H1 (cell line): Measurements from ENCODE around the gene PARD3. TPM values are rescaled to one million over a fixed set of nuclear protein-coding genes. Genes with fewer than 3 reads are reported as not detected.

ENCODE experiments used
- CTCF ChIA-PET: fragments of 300-600 bp; sonication (Branson Sonifier 250); formaldehyde crosslinking; loops from one replicate; lab custom pipeline; 2021; ENCODE audit not compliant: partially characterized antibody; lab: Charles Lee
- POLR2A ChIA-PET: fragments of 300-600 bp; sonication (Branson Sonifier 250); formaldehyde crosslinking; loops from one replicate; lab custom pipeline; 2021; ENCODE audit warnings: inconsistent platforms; ENCODE audit not compliant: partially characterized antibody; lab: Charles Lee
- DNase-seq, 2 experiments: peaks; one replicate each; pipeline versions ENCODE4 v3.0.0 to v3.0.0-alpha.2; 2010 to 2022; ENCODE audit warnings: low spot score in 2 of 2, low read depth in 1 of 2, mixed read lengths in 1 of 2
- FAIRE-seq: peaks from 2 replicates; lab custom pipeline; 2011; peaks lifted over from hg19 to GRCh38; lab: Jason Lieb, UNC
- H2AFZ ChIP-seq: 2 replicates; pipeline ENCODE4 v1.8.1; 2012; ENCODE audit warnings: low read length, inconsistent platforms
- H2AK5ac ChIP-seq: 2 replicates; pipeline ENCODE4 v1.6.1; 2013; ENCODE audit warnings: low read depth, low read length
- H2BK120ac ChIP-seq: replicated peaks from 2 replicates; pipeline ENCODE3; 2013; ENCODE audit warnings: low read depth, low read length, inconsistent platforms
- H2BK12ac ChIP-seq: 2 replicates; pipeline ENCODE4 v1.6.1; 2013; ENCODE audit warnings: low read depth, low read length
- H2BK15ac ChIP-seq: 2 replicates; pipeline ENCODE4 v1.6.1; 2013; ENCODE audit warnings: low read length
- H2BK20ac ChIP-seq: 2 replicates; pipeline ENCODE4 v1.6.1; 2013; ENCODE audit warnings: low read length
- H2BK5ac ChIP-seq: 2 replicates; pipeline ENCODE4 v1.6.1; 2013; ENCODE audit warnings: low read depth, low read length
- H3K14ac ChIP-seq: 2 replicates; pipeline ENCODE4 v1.6.1; 2013; ENCODE audit warnings: inconsistent platforms; ENCODE audit not compliant: insufficient read length
- H3K18ac ChIP-seq: 2 replicates; pipeline ENCODE4 v1.6.1; 2013; ENCODE audit warnings: low read length; ENCODE audit errors: extremely low read depth
- H3K23ac ChIP-seq: 2 replicates; pipeline ENCODE4 v1.6.1; 2013; ENCODE audit warnings: inconsistent platforms; ENCODE audit not compliant: insufficient read length
- H3K23me2 ChIP-seq: 2 replicates; pipeline ENCODE4 v1.6.1; 2013; ENCODE audit warnings: low read depth, low read length
- H3K27ac ChIP-seq: 2 replicates; pipeline ENCODE4 v1.6.1; 2011; ENCODE audit warnings: low read depth, low read length, inconsistent platforms
- H3K27me3 ChIP-seq, 4 experiments: replicated peaks in 1 of 4; 1 replicate in 1 of 4; 2 replicates in 3 of 4; pipeline versions ENCODE4 v1.6.1 to v1.8.1; 2011 to 2013; ENCODE audit warnings: low read length in 3 of 4, mild to moderate bottlenecking in 3 of 4, inconsistent platforms in 2 of 4, mixed read lengths in 2 of 4, moderate library complexity in 1 of 4; ENCODE audit not compliant: control insufficient read depth in 3 of 4, insufficient read depth in 3 of 4; ENCODE audit errors: extremely low read depth in 1 of 4
- H3K36me3 ChIP-seq, 4 experiments: 2 replicates each; pipeline versions ENCODE4 v1.6.1 to v1.8.1; 2011 to 2013; ENCODE audit warnings: mild to moderate bottlenecking in 4 of 4, low read length in 3 of 4, moderate library complexity in 2 of 4, control low read depth in 1 of 4, inconsistent platforms in 1 of 4; ENCODE audit not compliant: insufficient read depth in 4 of 4, control insufficient read depth in 2 of 4
- H3K4ac ChIP-seq: replicated peaks from 2 replicates; pipeline ENCODE3; 2013; ENCODE audit warnings: low read length, low read depth, mixed read lengths, inconsistent platforms; ENCODE audit not compliant: insufficient read length
- H3K4me1 ChIP-seq, 4 experiments: replicated peaks in 1 of 4; 1 replicate in 1 of 4; 2 replicates in 3 of 4; pipeline versions ENCODE4 v1.6.1 to v1.8.1; 2011 to 2013; ENCODE audit warnings: low read length in 3 of 4, inconsistent platforms in 2 of 4, mixed read lengths in 1 of 4; ENCODE audit not compliant: insufficient read depth in 4 of 4, control insufficient read depth in 3 of 4
- H3K4me2 ChIP-seq, 2 experiments: 2 replicates each; pipeline versions ENCODE4 v1.6.1 to v1.8.1; 2011 to 2013; ENCODE audit warnings: low read depth in 2 of 2, low read length in 2 of 2, control low read depth in 1 of 2, inconsistent platforms in 1 of 2, mild to moderate bottlenecking in 1 of 2; ENCODE audit not compliant: insufficient read depth in 1 of 2
- H3K4me3 ChIP-seq, 4 experiments: fragments of 200-600, 300-600 bp in 1 of 4; sonication (generic), shearing (Covaris generic), sonication (Bioruptor Twin) in 1 of 4; 2 replicates each; pipeline versions ENCODE4 v1.5.1 to v1.8.1; 2011 to 2016; ENCODE audit warnings: low read length in 4 of 4, low read depth in 3 of 4, control low read depth in 2 of 4, inconsistent platforms in 2 of 4, mild to moderate bottlenecking in 2 of 4, mixed read lengths in 1 of 4, moderate library complexity in 1 of 4; ENCODE audit not compliant: insufficient read depth in 2 of 4; ENCODE audit errors: extremely low read depth in 1 of 4
- H3K56ac ChIP-seq: replicated peaks from 2 replicates; pipeline ENCODE3; 2013; ENCODE audit warnings: low read depth, mild to moderate bottlenecking, mixed read lengths, low read length, inconsistent platforms; ENCODE audit not compliant: insufficient read length
- H3K79me1 ChIP-seq: 2 replicates; pipeline ENCODE4 v1.6.1; 2013; ENCODE audit warnings: low read depth, low read length, control low read depth
- H3K79me2 ChIP-seq, 2 experiments: 2 replicates each; pipeline versions ENCODE4 v1.6.1 to v1.8.1; 2012 to 2013; ENCODE audit warnings: low read length in 2 of 2, mild to moderate bottlenecking in 2 of 2, inconsistent platforms in 1 of 2; ENCODE audit not compliant: insufficient read depth in 2 of 2, control insufficient read depth in 1 of 2
- H3K9ac ChIP-seq, 4 experiments: replicated peaks in 1 of 4; 1 replicate in 1 of 4; 2 replicates in 3 of 4; pipeline versions ENCODE4 v1.6.1 to v1.8.1; 2011 to 2013; ENCODE audit warnings: low read depth in 3 of 4, low read length in 3 of 4, control low read depth in 2 of 4, mild to moderate bottlenecking in 2 of 4, moderate library complexity in 2 of 4, inconsistent platforms in 1 of 4; ENCODE audit errors: extremely low read depth in 1 of 4
- H3K9me3 ChIP-seq, 2 experiments: 2 replicates each; pipeline versions ENCODE4 v1.6.1 to v1.8.1; 2012 to 2013; ENCODE audit warnings: mild to moderate bottlenecking in 2 of 2, moderate library complexity in 2 of 2, control low read depth in 1 of 2, inconsistent platforms in 1 of 2, low read depth in 1 of 2, low read length in 1 of 2, mixed read lengths in 1 of 2; ENCODE audit not compliant: insufficient read depth in 2 of 2
- H4K20me1 ChIP-seq, 2 experiments: replicated peaks in 1 of 2; 2 replicates each; pipeline versions ENCODE3 to v1.8.1; 2011 to 2013; ENCODE audit warnings: inconsistent platforms in 2 of 2, low read length in 2 of 2, mild to moderate bottlenecking in 1 of 2; ENCODE audit not compliant: insufficient read depth in 2 of 2, control insufficient read depth in 1 of 2
- H4K5ac ChIP-seq: 2 replicates; pipeline ENCODE4 v1.6.1; 2013; ENCODE audit warnings: low read length, low read depth, mixed read lengths, inconsistent platforms; ENCODE audit not compliant: insufficient read length
- H4K8ac ChIP-seq: 2 replicates; pipeline ENCODE4 v1.8.0; 2013; ENCODE audit warnings: mild to moderate bottlenecking, moderate library complexity, low read length, inconsistent platforms; ENCODE audit not compliant: insufficient read depth; ENCODE audit errors: extremely low read depth
- H4K91ac ChIP-seq: replicated peaks from 2 replicates; pipeline ENCODE3; 2013; ENCODE audit warnings: low read length, mixed read lengths, inconsistent platforms; ENCODE audit not compliant: insufficient read length
- CHD1 ChIP-seq: IDR thresholded peaks from 2 replicates; pipeline ENCODE4 v1.6.1; 2012; ENCODE audit warnings: low read depth, low read length, improper control_type of control experiment
- CREB1 ChIP-seq: IDR thresholded peaks from 2 replicates; pipeline ENCODE4 v1.6.1; 2012; ENCODE audit warnings: inconsistent platforms
- EP300 ChIP-seq, 2 experiments: IDR thresholded peaks; 1 replicate in 1 of 2; 2 replicates in 1 of 2; pipeline ENCODE4 v1.6.1; 2011 to 2012; ENCODE audit warnings: low read depth in 2 of 2, low read length in 2 of 2, mild to moderate bottlenecking in 2 of 2, borderline replicate concordance in 1 of 2, inconsistent platforms in 1 of 2, moderate library complexity in 1 of 2
- GABPA ChIP-seq: IDR thresholded peaks from 2 replicates; pipeline ENCODE4 v1.6.1; 2011; ENCODE audit warnings: mild to moderate bottlenecking, low read length, moderate library complexity, borderline replicate concordance; ENCODE audit not compliant: insufficient read depth
- JUN ChIP-seq: IDR thresholded peaks from 2 replicates; pipeline ENCODE4 v1.6.1; 2011; ENCODE audit warnings: low read depth, mild to moderate bottlenecking, improper control_type of control experiment, low read length
- NANOG ChIP-seq: IDR thresholded peaks from 2 replicates; pipeline ENCODE4 v1.6.1; 2011; ENCODE audit warnings: low read length, low read depth, mild to moderate bottlenecking, inconsistent platforms; ENCODE audit not compliant: insufficient read depth, poor library complexity, severe bottlenecking
- NRF1 ChIP-seq: IDR thresholded peaks from 2 replicates; pipeline ENCODE4 v1.6.1; 2011; ENCODE audit warnings: mild to moderate bottlenecking, low read depth, low read length, improper control_type of control experiment
- SAP30 ChIP-seq: fragments of 300-600 bp; sonication (generic); IDR thresholded peaks from 2 replicates; pipeline ENCODE4 v1.7.1; 2012; ENCODE audit warnings: low read length, moderate library complexity, mild to moderate bottlenecking, inconsistent platforms; ENCODE audit not compliant: insufficient read depth, insufficient replicate concordance
- SIN3A ChIP-seq, 2 experiments: IDR thresholded peaks in 1 of 2; conservative IDR thresholded peaks in 1 of 2; 2 replicates each; pipeline ENCODE4 v1.6.1; 2011 to 2012; ENCODE audit warnings: low read length in 2 of 2, improper control_type of control experiment in 1 of 2, low read depth in 1 of 2, mild to moderate bottlenecking in 1 of 2
- SIX5 ChIP-seq: IDR thresholded peaks from 2 replicates; pipeline ENCODE4 v1.6.1; 2011; ENCODE audit warnings: mild to moderate bottlenecking, low read depth, low read length
- TAF1 ChIP-seq: IDR thresholded peaks from 2 replicates; pipeline ENCODE4 v1.6.1; 2011; ENCODE audit warnings: mild to moderate bottlenecking, low read depth, low read length
- TAF7 ChIP-seq: optimal IDR thresholded peaks from 2 replicates; pipeline ENCODE3; 2011; ENCODE audit warnings: low read depth, mild to moderate bottlenecking, inconsistent platforms, low read length, moderate library complexity, borderline replicate concordance
- WGBS, 2 experiments: shearing (Covaris generic) in 1 of 2; methylation state at CpG; one replicate each; pipeline versions ENCODE4 v1.1.6 to v1.1.7; 2013 to 2015; ENCODE audit warnings: low lambda C conversion rate in 2 of 2, mixed read lengths in 2 of 2, inconsistent platforms in 1 of 2, low coverage in 1 of 2, missing lambda C conversion rate in 1 of 2; ENCODE audit not compliant: insufficient replicate concordance in 2 of 2, insufficient coverage in 1 of 2, insufficient read length in 1 of 2; ENCODE audit errors: extremely low coverage in 1 of 2, missing lambda C conversion rate in 1 of 2; 5-methylcytosine and 5-hydroxymethylcytosine counted together
- polyA plus RNA-seq, 7 experiments: library from polyadenylated mRNA; depleted of rRNA in 3 of 7; stranded (reverse) in 5 of 7; unstranded in 2 of 7; fragments of >200 nt in 5 of 7; fragments of 200-250 nt in 2 of 7; gene quantifications; 1 replicate in 5 of 7; 2 replicates in 1 of 7; 4 replicates in 1 of 7; pipeline versions ENCODE4 v1.2.1 to v1.2.3, GENCODE V29; 2011 to 2013; ENCODE audit warnings: missing spikeins in 2 of 7, mixed read lengths in 2 of 7
- total RNA-seq: library from RNA; stranded (reverse); fragmentation: NEBNext Ultra II Directional; extraction: Animal tissue kit (Norgen Biotek cat#: 25700); gene quantifications from 2 replicates; pipeline ENCODE4 v1.2.1, GENCODE V29; 2021

PARD3 gene
- total and polyA plus RNA-seq, 2 of the 8 experiments (the other 6 are each of a cell fraction or from before 2014, with no cell fraction given): 19.7 to 49.1 TPM

DNA sequence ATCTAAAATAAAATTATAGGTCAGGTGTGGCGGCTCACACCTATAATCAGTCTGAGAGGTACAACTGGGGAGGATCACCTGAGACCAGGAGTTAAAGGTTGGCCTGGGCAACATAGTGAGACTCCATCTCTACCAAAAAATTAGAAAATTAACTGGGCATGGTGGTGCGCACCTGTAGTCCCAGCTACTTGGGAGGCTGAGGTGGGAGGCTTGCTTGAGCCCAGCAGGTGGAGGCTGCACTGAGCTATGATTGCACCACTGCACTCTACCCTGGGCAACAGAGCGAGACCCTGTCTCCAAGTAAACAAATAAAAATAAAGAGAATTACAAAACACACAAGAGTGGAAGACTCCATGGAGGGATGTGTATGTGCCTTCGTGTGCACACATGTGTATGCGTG lies 171.5 kb downstream of the PARD3 start:
- CTCF ChIA-PET: interaction anchor here (0.6 to 3.1 kb wide), 2 partner anchors 12 to 1533 kb away, joined by 3 to 16 read pairs; no protein-coding TSS in a partner anchor

More for the DNA sequence above, 171.5 kb downstream of the PARD3 start:
- DNase-seq (no peak), FAIRE-seq (no peak)
- Histone ChIP-seq H2BK20ac (no peak overlapping the region), H3K9ac (no peak overlapping the region), H4K20me1 (no peaks in the 10 kb centered on the region), H2BK120ac (no peak overlapping the region), H3K4me1 (peaks cover 2 to 10% (median 4%) of the 10 kb centered on the region in 4 experiments; a peak in 4 of 7 replicates), H3K23ac (no peak overlapping the region), H4K5ac (no peak overlapping the region), H3K23me2 (no peaks in the 10 kb centered on the region), H2BK12ac (no peak overlapping the region), H3K4me2 (no peak overlapping the region), H2AFZ (no peak overlapping the region), H3K79me2 (peaks cover 0 to 60% of the 10 kb centered on the region in 2 experiments; a peak in 2 of 4 replicates), H3K27ac (no peak overlapping the region), H3K79me1 (peaks cover 9% of the 10 kb centered on the region), H3K9me3 (no peaks in the 10 kb centered on the region), H3K36me3 (no peaks in the 10 kb centered on the region), H3K4me3 (no peak overlapping the region), H3K27me3 (no peaks in the 10 kb centered on the region), H3K18ac (no peak overlapping the region), H3K14ac (no peak overlapping the region), H3K4ac (no peak overlapping the region), H2AK5ac (no peak overlapping the region), H3K56ac (no peak overlapping the region), H4K91ac (no peak overlapping the region), H4K8ac (no peak overlapping the region), H2BK15ac (no peak overlapping the region), H2BK5ac (no peak overlapping the region)
- POLR2A ChIA-PET: no interaction called here
- WGBS, 2 experiments: 93% methylated on average over 5 of the region's 5 CpGs; no CpG with 5 or more reads in 1 of the 2 experiments
- TF ChIP-seq CREB1 (no peak), NANOG (no peak), TAF7 (no peak), CHD1 (no peak), SAP30 (no peak), TAF1 (no peak), SIX5 (no peak), EP300 (IDR thresholded peaks at IDR 0.05; ENCODE audit: borderline replicate concordance in 1 of 2, low read depth in 2 of 2, low read length in 2 of 2) (no peak), GABPA (no peak), JUN (no peak), NRF1 (no peak), SIN3A (conservative IDR thresholded peaks at IDR 0.05 in 1 of 2, IDR thresholded peaks at IDR 0.05 in 1 of 2; ENCODE audit: low read depth in 1 of 2, low read length in 2 of 2) (no peak)
